ENCODE measurements around the gene CCDC83. TPM values are rescaled to one million over a fixed set of nuclear protein-coding genes. Genes with fewer than 3 reads are reported as not detected.
A peak's percentile ranks its signal among the peaks of the same experiment; 100 is the strongest.

The CCDC83 gene
- not detected for total RNA-seq
- polyA plus RNA-seq = not detected
- long read RNA-seq, donor 1 = 0 reads
- long read RNA-seq, donor 2 = 0 reads
- long read RNA-seq, donor 3 = 0 reads

DNA sequence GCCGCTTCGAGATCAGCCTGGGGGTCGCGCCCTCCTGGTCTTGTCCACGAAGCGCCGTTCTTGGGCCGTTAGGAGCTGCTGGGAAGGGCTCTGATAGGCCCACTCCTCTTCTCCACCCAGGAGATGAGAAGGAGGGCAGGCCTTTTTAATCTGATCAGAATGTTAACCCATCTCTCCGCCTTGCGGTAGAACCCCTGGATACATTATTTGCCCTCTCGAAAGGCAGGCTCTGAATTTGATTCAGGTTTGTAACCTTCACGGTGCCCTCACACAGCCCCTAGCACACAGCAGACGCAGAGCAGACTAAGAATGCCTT, at the start of gene CCDC83:
TSS of gene CCDC83 (plus strand) at position 43 of the 316 bp plus-strand sequence. CDS start 9,741 bp downstream, outside the sequence.
- TF ChIP-seq, protein P1, sequence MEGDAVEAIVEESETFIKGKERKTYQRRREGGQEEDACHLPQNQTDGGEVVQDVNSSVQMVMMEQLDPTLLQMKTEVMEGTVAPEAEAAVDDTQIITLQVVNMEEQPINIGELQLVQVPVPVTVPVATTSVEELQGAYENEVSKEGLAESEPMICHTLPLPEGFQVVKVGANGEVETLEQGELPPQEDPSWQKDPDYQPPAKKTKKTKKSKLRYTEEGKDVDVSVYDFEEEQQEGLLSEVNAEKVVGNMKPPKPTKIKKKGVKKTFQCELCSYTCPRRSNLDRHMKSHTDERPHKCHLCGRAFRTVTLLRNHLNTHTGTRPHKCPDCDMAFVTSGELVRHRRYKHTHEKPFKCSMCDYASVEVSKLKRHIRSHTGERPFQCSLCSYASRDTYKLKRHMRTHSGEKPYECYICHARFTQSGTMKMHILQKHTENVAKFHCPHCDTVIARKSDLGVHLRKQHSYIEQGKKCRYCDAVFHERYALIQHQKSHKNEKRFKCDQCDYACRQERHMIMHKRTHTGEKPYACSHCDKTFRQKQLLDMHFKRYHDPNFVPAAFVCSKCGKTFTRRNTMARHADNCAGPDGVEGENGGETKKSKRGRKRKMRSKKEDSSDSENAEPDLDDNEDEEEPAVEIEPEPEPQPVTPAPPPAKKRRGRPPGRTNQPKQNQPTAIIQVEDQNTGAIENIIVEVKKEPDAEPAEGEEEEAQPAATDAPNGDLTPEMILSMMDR (IDR thresholded peaks at IDR 0.05) = no peak
- no peak for TF ChIP-seq POLR2A (IDR thresholded peaks at IDR 0.05)
- H3K27me3 ChIP-seq = no peaks in the 10 kb centered on the region
- intact Hi-C loops (cut with DNase I) = loop anchor here in 9 of 10 donors (1.0 to 10.0 kb wide), 15 partner anchors 80 to 960 kb away; partner anchors contain the start of gene EED (in 1 of the 9)
- ATAC-seq (peak in 3 of 4 donors; percentile 2 to 40 (median 27)), DNase-seq (peak in 1 of 5 donors; percentile 25)
- 20 to 25% (median 24%) methylated on average over 4 to 13 of the region's 13 CpGs for WGBS, 4 donors
- no peaks in the 10 kb centered on the region for H3K36me3 ChIP-seq
- H3K9me3 ChIP-seq = peaks cover 0 to 6% (median 0%) of the 10 kb centered on the region in 12 donors
- H3K4me3 ChIP-seq = peak within 1 kb of the TSS; percentile 27 to 68 (median 60)
- H3K27ac ChIP-seq = peak within 1 kb of the TSS; percentile 67 to 91 (median 82)
- H3K4me1 ChIP-seq = peaks cover 0 to 16% (median 7%) of the 10 kb centered on the region in 12 donors

DNA sequence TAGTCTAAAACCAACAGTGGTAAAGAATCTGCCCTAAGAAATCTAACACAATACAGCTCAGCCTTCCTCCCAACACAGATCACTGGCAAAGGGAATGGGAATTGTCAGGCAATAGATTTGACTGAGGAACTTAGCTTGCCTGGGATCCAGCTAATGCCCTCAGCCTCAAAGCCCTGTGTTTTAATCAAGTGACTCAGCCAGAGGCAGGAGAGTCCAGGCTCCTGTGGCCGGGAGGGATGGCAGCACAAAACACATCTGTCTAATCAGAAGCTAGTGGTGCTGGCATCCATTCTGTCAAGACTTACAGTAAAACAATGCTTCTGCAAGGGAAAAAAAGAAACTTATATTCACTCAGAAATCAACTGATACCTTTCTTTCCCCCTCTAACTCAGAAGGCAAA, 49.8 kb upstream of the CCDC83 start:
- Histone ChIP-seq H3K36me3 (no peaks in the 10 kb centered on the region), H3K27me3 (no peaks in the 10 kb centered on the region), H3K4me1 (peaks cover 0 to 10% (median 4%) of the 10 kb centered on the region in 12 donors), H3K27ac (no peak overlapping the region), H3K4me3 (no peak overlapping the region), H3K9me3 (no peaks in the 10 kb centered on the region)
- TF ChIP-seq, protein P1 (IDR thresholded peaks at IDR 0.05) = no peak
- TF ChIP-seq POLR2A (IDR thresholded peaks at IDR 0.05) = no peak
- ATAC-seq = no peak
- DNase-seq = no peak
- intact Hi-C loops (cut with DNase I) = no loop called here
- WGBS, 4 donors = 69 to 89% (median 77%) methylated on average over 1 of the region's 1 CpG

GRCh38 chr11:85806016-85806415, 49.2 kb upstream of the CCDC83 start:
- Histone ChIP-seq H3K27ac (no peak overlapping the region), H3K36me3 (no peaks in the 10 kb centered on the region), H3K4me3 (no peak overlapping the region), H3K27me3 (no peaks in the 10 kb centered on the region), H3K4me1 (peaks cover 0 to 15% (median 7%) of the 10 kb centered on the region in 12 donors), H3K9me3 (no peaks in the 10 kb centered on the region)
- intact Hi-C loops (cut with DNase I) = no loop called here
- no peak for ATAC-seq
- TF ChIP-seq, protein P1 (IDR thresholded peaks at IDR 0.05) = no peak
- no peak for TF ChIP-seq POLR2A (IDR thresholded peaks at IDR 0.05)
- no peak for DNase-seq

- TF ChIP-seq, protein P1 (IDR thresholded peaks at IDR 0.05) = no peak
- no peak for TF ChIP-seq POLR2A (IDR thresholded peaks at IDR 0.05)
- Histone ChIP-seq H3K27ac (no peak overlapping the region), H3K4me1 (peaks cover 0 to 20% (median 8%) of the 10 kb centered on the region in 12 donors), H3K4me3 (no peak overlapping the region), H3K9me3 (no peaks in the 10 kb centered on the region), H3K27me3 (peaks cover 0 to 4% (median 0%) of the 10 kb centered on the region in 9 donors), H3K36me3 (no peaks in the 10 kb centered on the region)
- ATAC-seq (no peak), DNase-seq (no peak)
- WGBS, 4 donors = 71 to 87% (median 75%) methylated on average over 2 of the region's 2 CpGs
- intact Hi-C loops (cut with DNase I) = no loop called here
Measured at GRCh38 chr11:85806876-85807275, 48.3 kb upstream of the CCDC83 start.

All from heart left ventricle (tissue), 16 donors.